K562 (cell line): ENCODE results near the gene STON2. TPM values are rescaled to one million over a fixed set of nuclear protein-coding genes. Genes with fewer than 3 reads are reported as not detected.

Experiments used
- ATAC-seq: fragments of 200-7000 bp; cut with Tn5 transposase; 3 replicates; pipeline ENCODE4 v1.9.1; 2020; ENCODE audit warnings: moderate library complexity
- BruUV-seq: library from RNA; stranded (reverse); fragments of 400-500 nt; replicated peaks from 2 replicates; lab custom pipeline; 2021; lab: Mats Ljungman, UMichigan
- CTCF ChIA-PET: fragments of 300-600 bp; formaldehyde crosslinking; extraction: SDS; loops from one replicate; lab custom pipeline; 2021; ENCODE audit warnings: low intra/inter-chr PET ratio; lab: Yijun Ruan, JAX
- POLR2A ChIA-PET: fragments of 300-600, 350-650 bp; sonication (Branson Sonifier 250); formaldehyde crosslinking; extraction: SDS; loops from one replicate; lab custom pipeline; 2021; ENCODE audit warnings: antibody characterized with exemption, inconsistent platforms; lab: Yijun Ruan, JAX
- DNase-seq, 4 experiments: peaks; one replicate each; pipeline versions ENCODE4 v3.0.0 to v3.0.0-alpha.2; 2011 to 2018; ENCODE audit warnings: low spot score in 3 of 4, mixed read lengths in 3 of 4; ENCODE audit errors: extremely low read depth in 1 of 4
- FAIRE-seq: peaks from 2 replicates; lab custom pipeline; 2011; peaks lifted over from hg19 to GRCh38; lab: Jason Lieb, UNC
- H2AFZ ChIP-seq: 2 replicates; pipeline ENCODE4 v1.6.0; 2011; ENCODE audit warnings: low read depth, low read length, control low read depth, inconsistent platforms
- H3K27ac ChIP-seq: fragments of 200-600 bp; 3 replicates; pipeline ENCODE4 v1.8.0; 2011; ENCODE audit warnings: low read depth, mild to moderate bottlenecking, control low read depth, inconsistent platforms, low read length, moderate library complexity, mixed read lengths; ENCODE audit errors: extremely low read depth
- H3K27me3 ChIP-seq, 2 experiments: fragments of 300-600 bp in 1 of 2; 2 replicates in 1 of 2; 3 replicates in 1 of 2; pipeline versions ENCODE4 v1.6.0 to v1.8.0; 2011; ENCODE audit warnings: inconsistent platforms in 2 of 2, low read length in 2 of 2, mild to moderate bottlenecking in 1 of 2, mixed read lengths in 1 of 2, moderate library complexity in 1 of 2; ENCODE audit not compliant: control insufficient read depth in 2 of 2, insufficient read depth in 2 of 2
- H3K36me3 ChIP-seq: fragments of 300-600 bp; 3 replicates; pipeline ENCODE4 v1.8.0; 2011; ENCODE audit warnings: mild to moderate bottlenecking, low read length, inconsistent platforms; ENCODE audit not compliant: control insufficient read depth, insufficient read depth
- H3K4me1 ChIP-seq, 2 experiments: fragments of 200-600 bp in 1 of 2; replicated peaks in 1 of 2; 2 replicates in 1 of 2; 3 replicates in 1 of 2; pipeline versions ENCODE4 v1.5.1 to v1.8.0; 2011; ENCODE audit warnings: inconsistent platforms in 2 of 2, low read length in 2 of 2, mild to moderate bottlenecking in 1 of 2, mixed read lengths in 1 of 2, moderate library complexity in 1 of 2; ENCODE audit not compliant: control insufficient read depth in 2 of 2, insufficient read depth in 2 of 2
- H3K4me2 ChIP-seq: 2 replicates; pipeline ENCODE4 v1.6.1; 2011; ENCODE audit warnings: low read length, control low read depth, inconsistent platforms, mixed read lengths; ENCODE audit not compliant: insufficient read depth
- H3K4me3 ChIP-seq: fragments of 200-600 bp; sonication (generic), shearing (Covaris generic); 2 replicates; pipeline ENCODE4 v1.5.1; 2016; ENCODE audit warnings: control low read depth, inconsistent platforms
- H3K79me2 ChIP-seq: fragments of 200-600 bp; 3 replicates; pipeline ENCODE4 v1.8.0; 2011; ENCODE audit warnings: low read length, inconsistent platforms; ENCODE audit not compliant: control insufficient read depth, insufficient read depth
- H3K9ac ChIP-seq, 2 experiments: 2 replicates each; pipeline versions ENCODE4 v1.6.0 to v1.6.1; 2011; ENCODE audit warnings: low read depth in 2 of 2, low read length in 2 of 2, control low read depth in 1 of 2, inconsistent platforms in 1 of 2, mild to moderate bottlenecking in 1 of 2, mixed read lengths in 1 of 2; ENCODE audit not compliant: insufficient read depth in 1 of 2
- H3K9me1 ChIP-seq: one replicate; pipeline ENCODE4 v1.6.0; 2011; ENCODE audit warnings: inconsistent platforms, mild to moderate bottlenecking, low read length, moderate library complexity; ENCODE audit not compliant: control insufficient read depth, insufficient read depth
- H3K9me3 ChIP-seq: replicated peaks from 2 replicates; pipeline ENCODE4 v1.5.1; 2011; ENCODE audit warnings: low read depth, low read length, inconsistent platforms; ENCODE audit not compliant: control insufficient read depth, insufficient read depth
- H4K20me1 ChIP-seq: replicated peaks from 2 replicates; pipeline ENCODE4 v1.6.1; 2011; ENCODE audit warnings: low read length, inconsistent platforms, mixed read lengths; ENCODE audit not compliant: control insufficient read depth, insufficient read depth
- CEBPB ChIP-seq: fragments of 450-650 bp; IDR thresholded peaks from 2 replicates; pipeline ENCODE4 v1.6.1; 2016; ENCODE audit warnings: missing genetic modification characterization, missing compliant biosample characterization
- HDAC8 ChIP-seq: fragments of 450-650 bp; IDR thresholded peaks from 2 replicates; pipeline ENCODE4 v1.6.1; 2016; ENCODE audit warnings: mild to moderate bottlenecking, missing genetic modification characterization, moderate library complexity, missing compliant biosample characterization
- NFIC ChIP-seq: fragments of 450-650 bp; IDR thresholded peaks from 2 replicates; pipeline ENCODE4 v1.6.1; 2017; ENCODE audit warnings: mild to moderate bottlenecking, inconsistent platforms
- RAD21 ChIP-seq, 2 experiments: fragments of 250-450 bp in 1 of 2; fragments of 450-650 bp in 1 of 2; sonication (Bioruptor Pico) in 1 of 2; formaldehyde crosslinking in 1 of 2; IDR thresholded peaks in 1 of 2; conservative IDR thresholded peaks in 1 of 2; 2 replicates each; pipeline versions ENCODE4 v1.4.0 to v1.8.0; 2020 to 2022; ENCODE audit warnings: mild to moderate bottlenecking in 2 of 2, moderate library complexity in 1 of 2
- ZEB2 ChIP-seq: fragments of 450-650 bp; IDR thresholded peaks from 2 replicates; pipeline ENCODE4 v1.6.1; 2016
- WGBS: fragments of 100-300 bp; shearing (Covaris generic); methylation state at CpG from one replicate; pipeline ENCODE4 v1.1.6; 2016; ENCODE audit warnings: low coverage, mixed read lengths; ENCODE audit not compliant: insufficient coverage; ENCODE audit errors: missing lambda C conversion rate; 5-methylcytosine and 5-hydroxymethylcytosine counted together
- in situ Hi-C: fragments of 300-500 bp; cut with MboI; formaldehyde crosslinking; loops from 4 replicates; pipeline ENCODE4 v1.15.0; 2018; ENCODE audit warnings: inconsistent platforms, mixed read lengths
- intact Hi-C: fragments of 100-400 bp; cut with micrococcal nuclease; formaldehyde crosslinking; loops from 2 replicates; pipeline ENCODE4 v1.14.2; 2022
- polyA plus RNA-seq, 8 experiments: library from polyadenylated mRNA; depleted of rRNA in 4 of 8; stranded (reverse) in 5 of 8; unstranded in 3 of 8; fragments of >200 nt; fragmentation: Nextera tagmentation in 2 of 8; fragmentation: Illumina TruSeq in 1 of 8; extraction: Ambion mirVana in 2 of 8; extraction: Trizol in 1 of 8; gene quantifications; 2 replicates each; pipeline versions ENCODE4 v1.2.1 to v1.2.3, GENCODE V29; 2011 to 2014; ENCODE audit warnings: inconsistent platforms in 1 of 8, missing spikeins in 1 of 8
- total RNA-seq, 7 experiments: library from RNA; depleted of rRNA in 6 of 7; stranded (reverse); fragments of >200 nt in 6 of 7; fragmentation: Illumina TruSeq in 2 of 7; extraction: Trizol in 2 of 7; gene quantifications; 2 replicates each; pipeline versions ENCODE4 v1.2.1 to v1.2.3, GENCODE V29; 2011 to 2021; ENCODE audit warnings: low replicate concordance in 1 of 7

The STON2 gene
- total and polyA plus RNA-seq, 9 of the 15 experiments (the other 6 are each of a cell fraction or from before 2014, with no cell fraction given) = 7.8 to 99.3 (median 53.5) TPM

GRCh38 chr14:81295958-81296923 is 103.9 kb downstream of the STON2 start:
- no peak for DNase-seq
- intact Hi-C loops = no loop called here
- 88% methylated on average over 3 of the region's 4 CpGs for WGBS
- no peaks in the 10 kb centered on the region for H4K20me1 ChIP-seq
- no peak overlapping the region for H3K4me2 ChIP-seq
- ATAC-seq = no peak
- H3K4me1 ChIP-seq = no peaks in the 10 kb centered on the region; a peak in 2 of 5 replicates
- H3K9ac ChIP-seq = no peak overlapping the region
- ChIA-PET CTCF (no interaction called here), POLR2A (no interaction called here)
- H3K27ac ChIP-seq = no peak overlapping the region
- FAIRE-seq = no peak
- H3K9me3 ChIP-seq = no peaks in the 10 kb centered on the region
- in situ Hi-C loops = no loop called here
- peaks cover 38% of the 10 kb centered on the region for H3K79me2 ChIP-seq
- no peaks in the 10 kb centered on the region for H3K27me3 ChIP-seq
- H3K36me3 ChIP-seq = peaks cover 5% of the 10 kb centered on the region; the same call in 2 of the 3 replicates
- no peaks in the 10 kb centered on the region for H3K9me1 ChIP-seq
- TF ChIP-seq RAD21 (CRISPR knock-in tag; conservative IDR thresholded peaks at IDR 0.05 in 1 of 2, IDR thresholded peaks at IDR 0.05 in 1 of 2) (no peak), CEBPB (peak; percentile 24; the same call in 1 of the 2 replicates), ZEB2 (no peak)
- H2AFZ ChIP-seq = no peak overlapping the region
- H3K4me3 ChIP-seq = no peak overlapping the region
- BruUV-seq = no TSS peak

GRCh38 chr14:81289516-81289915 is 110.6 kb downstream of the STON2 start:
- no TSS peak for BruUV-seq

More at GRCh38 chr14:81289516-81289915, 110.6 kb downstream of the STON2 start:
- FAIRE-seq (no peak), DNase-seq (no peak), ATAC-seq (no peak)
- Histone ChIP-seq H4K20me1 (no peaks in the 10 kb centered on the region), H3K36me3 (peaks cover 15% of the 10 kb centered on the region; the same call in 1 of the 3 replicates), H2AFZ (no peak overlapping the region), H3K4me1 (no peaks in the 10 kb centered on the region), H3K4me2 (no peak overlapping the region), H3K79me2 (no peaks in the 10 kb centered on the region; the same call in 1 of the 3 replicates), H3K9me1 (no peaks in the 10 kb centered on the region), H3K9me3 (no peaks in the 10 kb centered on the region), H3K4me3 (no peak overlapping the region), H3K27ac (no peak overlapping the region), H3K27me3 (no peaks in the 10 kb centered on the region), H3K9ac (no peak overlapping the region)
- CTCF ChIA-PET = no interaction called here
- TF ChIP-seq NFIC (peak; percentile 32; the same call in 1 of the 2 replicates), HDAC8 (tag) (no peak)
- intact Hi-C loops (no loop called here), in situ Hi-C loops (no loop called here)
- 79% methylated on average over 6 of the region's 6 CpGs for WGBS
- POLR2A ChIA-PET = interaction anchor here (1.1 kb wide), 1 partner anchor 12 kb away, joined by 3 read pairs; no protein-coding TSS in a partner anchor
